Mammary epithelial cell (primary cell): ENCODE data around the gene HMCN2.

ENCODE experiments used
- CTCF ChIP-seq, 2 donors: IDR thresholded peaks in 1 of 2; conservative IDR thresholded peaks in 1 of 2; 2 replicates each; pipeline ENCODE4 v1.5.1; 2011 to 2012; ENCODE audit warnings: inconsistent platforms in 2 of 2, low read length in 2 of 2, mild to moderate bottlenecking in 2 of 2, control low read depth in 1 of 2, low read depth in 1 of 2; ENCODE audit not compliant: insufficient read depth in 1 of 2; ENCODE audit errors: extremely low read depth in 1 of 2
- EZH2 ChIP-seq: IDR thresholded peaks from 2 replicates; pipeline ENCODE4 v1.6.1; 2012; ENCODE audit warnings: low read length, inconsistent platforms, borderline replicate concordance

DNA sequence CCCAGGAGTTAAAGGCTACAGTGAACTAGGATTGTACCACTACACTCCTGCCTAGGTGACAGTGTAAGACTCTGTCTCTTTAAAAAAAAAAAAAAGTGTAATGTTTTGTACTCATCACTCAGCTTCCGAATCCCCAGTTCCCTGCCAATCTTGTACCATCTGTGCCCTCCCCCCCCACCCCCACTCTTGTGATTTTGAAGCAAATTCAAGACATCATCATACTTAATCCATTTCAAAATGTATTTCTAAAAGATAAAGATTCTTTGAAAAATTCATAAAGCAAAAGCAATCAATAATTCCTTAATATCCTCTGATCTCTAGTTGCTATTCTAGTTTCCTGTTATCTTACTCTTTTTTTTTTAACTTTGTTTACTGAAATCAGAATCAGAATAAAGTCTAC is 34.9 kb upstream of the HMCN2 start:
- TF ChIP-seq CTCF (conservative IDR thresholded peaks at IDR 0.05 in 1 of 2, IDR thresholded peaks at IDR 0.05 in 1 of 2; ENCODE audit: extremely low read depth in 1 of 2, insufficient read depth in 1 of 2, low read depth in 1 of 2, low read length in 2 of 2) (no peak), EZH2 (no peak)
